Esophagus mucosa (tissue), 1 donor: ENCODE results near the gene SCAPER. TPM values are rescaled to one million over a fixed set of nuclear protein-coding genes. Genes with fewer than 3 reads are reported as not detected.
"Not testable (repeated sequence)": the region's sequence is repeated elsewhere in the genome, so short reads cannot be mapped to it uniquely, and the experiment has no call there.

ENCODE experiments used
- ATAC-seq: fragments of 200-7000 bp; cut with Tn5 transposase; one replicate; pipeline ENCODE4 v1.9.1; 2020
- total RNA-seq: library from RNA; stranded (reverse); gene quantifications from one replicate; pipeline ENCODE4 v1.2.4, GENCODE V29; 2023
- donor health status: DM: yes; HTN: yes; CAD: no.

The SCAPER gene
- total RNA-seq, 1 donor from 2014 or later, result 19.5 TPM

GRCh38 chr15:76483018-76483417 is 422.1 kb downstream of the SCAPER start:
- no peak for ATAC-seq

- no peak for ATAC-seq
These were observed 424.9 kb downstream of the SCAPER start for GRCh38 chr15:76480267-76480666.

DNA sequence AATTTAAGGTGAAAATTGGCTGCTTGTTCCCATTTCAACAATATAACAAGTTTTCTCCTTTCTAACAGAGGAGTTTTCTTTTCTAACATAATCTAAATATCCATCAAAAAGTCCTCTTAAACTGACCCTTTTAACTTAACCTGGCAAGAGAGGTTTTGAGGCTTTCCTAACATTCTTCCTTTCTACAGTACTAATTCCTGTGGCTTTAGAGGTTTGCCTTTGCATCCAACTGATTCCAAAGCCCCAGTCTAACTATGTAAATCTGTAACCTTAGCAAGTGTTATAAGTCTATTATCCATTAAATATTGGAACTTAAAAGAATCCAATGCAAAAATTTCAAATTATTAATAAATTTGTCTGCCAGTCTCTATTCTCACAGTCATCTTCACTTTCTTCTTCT is 434.4 kb downstream of the SCAPER start:
- ATAC-seq, result no peak

DNA sequence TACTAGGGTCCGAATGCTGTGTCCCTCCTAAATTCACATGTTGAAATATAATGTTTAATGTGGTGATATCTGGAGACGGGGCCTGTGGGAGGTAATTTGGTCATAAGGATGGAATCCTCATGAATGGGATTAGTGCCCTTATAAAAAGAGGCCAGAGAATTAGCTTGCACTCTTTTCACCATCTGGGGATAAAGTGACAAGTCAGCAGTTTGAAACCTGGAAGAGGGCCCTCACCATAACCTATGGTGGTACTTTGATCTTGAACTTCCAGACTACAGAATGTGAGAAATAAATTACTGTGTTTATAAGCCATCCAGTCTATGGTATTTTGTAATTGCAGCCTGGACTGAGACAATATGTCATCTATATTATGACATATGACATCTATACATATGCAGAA is 436.4 kb downstream of the SCAPER start:
- no peak for ATAC-seq

- ATAC-seq, result no peak
These were observed 438.0 kb downstream of the SCAPER start for GRCh38 chr15:76467136-76467535.

GRCh38 chr15:76465728-76466127 is 439.4 kb downstream of the SCAPER start:
- no peak for ATAC-seq

DNA sequence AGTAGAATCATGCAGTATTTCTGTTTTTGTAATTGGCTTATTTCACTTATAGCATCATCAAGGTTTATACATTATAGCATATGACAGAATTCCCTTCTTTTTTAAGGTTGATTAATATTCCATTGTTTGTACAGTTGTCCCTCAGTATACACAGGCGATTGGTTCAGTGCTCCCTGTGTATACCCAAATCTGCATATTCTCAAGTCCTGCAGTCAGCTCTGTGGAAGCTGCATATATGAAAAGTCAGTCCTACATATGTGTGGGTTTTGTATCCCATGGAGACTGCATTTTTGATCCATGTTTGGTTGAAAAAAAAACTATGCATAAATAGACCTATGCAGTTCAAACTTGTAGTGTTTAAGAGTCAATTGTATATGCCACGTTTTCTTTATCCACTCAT is 440.9 kb downstream of the SCAPER start:
- no peak for ATAC-seq

DNA sequence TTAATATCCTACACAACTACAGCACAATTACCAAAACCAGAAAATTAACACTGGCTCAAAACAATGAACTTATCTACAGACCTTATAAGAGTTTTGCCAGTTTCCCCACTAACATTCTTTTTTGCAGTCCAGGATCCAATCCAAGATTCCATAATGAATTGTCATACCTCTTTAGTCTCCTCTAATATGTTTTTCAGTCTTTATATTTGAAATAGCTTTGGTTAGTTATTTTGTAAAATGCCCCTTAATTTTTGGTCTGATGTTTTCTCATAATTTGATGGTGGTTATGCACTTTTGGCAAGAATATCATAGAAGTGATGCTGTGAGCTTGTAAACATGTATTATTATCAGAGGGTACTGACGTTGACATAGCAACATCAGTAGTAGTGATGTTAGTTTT is 444.3 kb downstream of the SCAPER start:
- ATAC-seq, result no peak

GRCh38 chr15:76460347-76460746 is 444.8 kb downstream of the SCAPER start:
- ATAC-seq, result no peak

- ATAC-seq, result no peak
These were observed 453.6 kb downstream of the SCAPER start for GRCh38 chr15:76451540-76451939.

- no peak for ATAC-seq
These were observed 455.7 kb downstream of the SCAPER start for GRCh38 chr15:76449455-76449854.

GRCh38 chr15:76448755-76449154 is 456.4 kb downstream of the SCAPER start:
- no peak for ATAC-seq

DNA sequence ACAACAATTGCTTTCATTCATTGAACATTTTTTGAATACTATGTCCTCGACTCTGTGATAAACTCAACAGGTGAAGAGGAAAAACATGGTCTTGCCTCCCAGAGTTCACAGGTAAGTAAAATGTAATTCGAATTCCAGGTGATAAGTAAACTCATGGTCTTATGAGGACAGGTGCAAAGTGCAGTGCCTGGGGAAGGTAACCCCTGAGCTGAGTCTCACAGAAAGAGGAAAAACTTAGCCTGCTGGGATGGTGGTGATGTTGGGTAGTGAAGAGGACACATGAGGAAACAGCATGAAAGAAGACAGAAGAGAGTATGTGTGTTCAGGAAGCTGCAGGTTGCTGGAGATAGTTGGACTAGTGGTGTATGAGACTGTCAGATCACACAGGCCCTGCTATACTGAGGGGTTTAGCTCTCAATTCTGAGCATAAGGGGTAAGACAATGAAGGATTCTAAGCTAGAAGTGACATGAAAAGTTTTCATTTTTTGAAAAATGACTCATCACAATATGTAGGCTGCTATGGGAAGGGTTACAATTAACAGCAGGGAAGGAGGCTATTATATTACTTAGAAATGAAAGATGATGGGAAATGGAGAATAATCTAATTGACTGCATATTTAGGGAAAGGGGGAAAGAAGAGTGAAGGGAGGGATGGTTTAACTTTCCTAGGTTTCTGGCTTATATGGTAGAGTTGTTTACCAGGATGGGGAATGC is 457.3 kb downstream of the SCAPER start:
- no peak for ATAC-seq

GRCh38 chr15:76440441-76440840 is 464.7 kb downstream of the SCAPER start:
- ATAC-seq, result no peak

- no peak for ATAC-seq
These were observed 465.6 kb downstream of the SCAPER start for GRCh38 chr15:76439542-76439941.

DNA sequence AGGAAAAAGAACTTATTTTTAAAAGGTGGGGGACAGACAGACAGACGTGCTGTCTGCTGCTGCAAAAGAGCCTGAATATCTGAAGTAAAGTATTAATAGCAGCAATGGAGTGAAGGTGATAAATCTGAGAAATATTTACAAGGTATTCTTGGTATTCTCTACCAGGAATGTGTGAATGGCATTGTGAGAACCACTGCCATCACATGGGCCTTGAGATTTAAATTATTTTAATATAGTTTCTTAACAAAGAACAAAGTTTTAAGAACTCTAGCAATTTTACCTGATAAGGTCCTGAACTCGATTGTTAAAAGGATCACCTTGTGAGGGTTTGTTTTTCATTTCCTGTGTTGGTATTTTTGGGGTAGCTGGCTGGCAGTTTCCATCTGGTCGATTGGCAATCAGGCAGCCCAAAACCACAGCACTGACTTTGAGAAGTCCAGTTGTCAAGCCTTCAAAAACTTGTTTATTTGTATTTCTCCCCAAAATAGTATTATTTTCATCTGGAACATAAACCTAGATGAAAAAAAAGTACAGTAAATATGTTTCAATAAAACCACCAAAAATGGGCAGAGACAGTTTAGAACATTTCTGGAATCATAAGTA is 471.2 kb downstream of the SCAPER start:
- no peak for ATAC-seq

- not testable (repeated sequence) for ATAC-seq
These were observed 472.1 kb downstream of the SCAPER start for GRCh38 chr15:76433036-76433435.

DNA sequence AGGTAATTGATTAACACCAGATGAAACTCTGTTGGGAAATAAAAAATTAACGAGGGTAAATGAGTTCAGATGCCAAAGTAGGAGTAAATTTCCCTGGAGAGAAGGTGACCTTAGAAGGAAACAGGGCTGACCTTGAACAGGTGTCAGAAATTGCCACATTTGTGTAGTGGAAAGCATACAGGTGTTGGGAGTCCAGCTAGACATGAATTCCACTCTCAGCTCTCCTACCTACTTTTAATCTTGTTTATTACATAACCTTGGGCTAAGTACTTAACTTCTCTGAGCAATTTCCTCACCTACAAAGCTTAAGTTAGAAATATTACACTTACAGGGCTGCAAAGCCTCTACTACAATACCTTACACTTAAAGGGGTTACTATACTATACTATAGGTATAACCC is 472.5 kb downstream of the SCAPER start:
- ATAC-seq, result no peak

DNA sequence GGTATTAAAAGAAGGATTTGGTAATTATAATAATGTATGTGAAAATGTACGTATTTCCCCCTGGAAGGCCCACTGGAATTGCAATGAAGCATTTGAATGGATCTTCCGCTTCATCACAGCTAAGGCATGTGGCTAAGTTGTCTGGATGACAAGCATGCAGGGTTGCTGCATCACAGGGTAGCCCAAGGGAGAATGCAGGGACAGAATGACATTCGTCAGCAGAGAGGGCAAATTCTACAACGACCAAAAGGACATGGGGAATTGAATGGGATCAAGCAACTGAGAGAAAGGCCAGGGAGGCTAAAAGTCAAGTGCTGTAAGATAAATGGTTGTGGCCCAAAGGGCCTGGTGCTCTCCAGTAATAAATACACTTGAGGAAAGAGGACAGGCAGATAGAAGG is 473.2 kb downstream of the SCAPER start:
- ATAC-seq, result no peak

- ATAC-seq, result not testable (repeated sequence)
These were observed 474.4 kb downstream of the SCAPER start for GRCh38 chr15:76430711-76431110.

DNA sequence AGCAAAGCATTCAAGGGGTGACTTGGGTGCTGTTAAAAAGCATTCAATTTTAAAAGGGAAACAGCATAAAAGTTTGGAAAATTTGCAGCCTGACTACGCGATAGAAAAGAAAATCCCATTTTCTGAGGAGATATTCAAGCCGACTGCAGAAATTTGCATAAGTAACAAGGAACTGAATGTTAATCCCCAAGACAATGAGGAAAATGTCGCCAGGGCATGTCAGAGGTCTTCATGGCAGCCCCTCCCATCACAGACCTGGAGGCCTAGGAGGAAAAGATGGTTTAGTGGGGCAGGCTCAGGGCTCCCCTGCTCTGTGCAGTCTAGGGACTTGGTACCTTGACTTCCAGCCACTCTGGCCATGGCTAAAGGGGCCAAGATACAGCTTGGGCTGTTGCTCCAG is 475.5 kb downstream of the SCAPER start:
- no peak for ATAC-seq

DNA sequence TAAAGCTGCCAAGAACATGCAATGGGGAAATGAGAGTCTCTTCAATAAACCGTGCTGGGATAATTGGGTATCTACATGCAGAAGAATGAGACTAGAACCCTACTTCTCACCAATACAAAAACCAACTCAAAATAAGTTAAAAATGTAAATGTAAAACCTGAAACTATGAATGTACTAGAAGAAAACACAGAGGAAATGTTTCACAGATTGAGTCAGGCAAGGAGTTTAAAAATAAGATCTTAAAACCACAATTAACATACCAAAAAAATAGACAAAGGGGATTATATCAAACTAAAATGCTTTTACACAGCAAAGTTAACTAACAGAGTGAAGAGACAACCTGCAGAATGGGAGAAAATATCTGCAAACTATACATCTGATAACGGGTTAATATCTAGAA is 478.2 kb downstream of the SCAPER start:
- no peak for ATAC-seq

DNA sequence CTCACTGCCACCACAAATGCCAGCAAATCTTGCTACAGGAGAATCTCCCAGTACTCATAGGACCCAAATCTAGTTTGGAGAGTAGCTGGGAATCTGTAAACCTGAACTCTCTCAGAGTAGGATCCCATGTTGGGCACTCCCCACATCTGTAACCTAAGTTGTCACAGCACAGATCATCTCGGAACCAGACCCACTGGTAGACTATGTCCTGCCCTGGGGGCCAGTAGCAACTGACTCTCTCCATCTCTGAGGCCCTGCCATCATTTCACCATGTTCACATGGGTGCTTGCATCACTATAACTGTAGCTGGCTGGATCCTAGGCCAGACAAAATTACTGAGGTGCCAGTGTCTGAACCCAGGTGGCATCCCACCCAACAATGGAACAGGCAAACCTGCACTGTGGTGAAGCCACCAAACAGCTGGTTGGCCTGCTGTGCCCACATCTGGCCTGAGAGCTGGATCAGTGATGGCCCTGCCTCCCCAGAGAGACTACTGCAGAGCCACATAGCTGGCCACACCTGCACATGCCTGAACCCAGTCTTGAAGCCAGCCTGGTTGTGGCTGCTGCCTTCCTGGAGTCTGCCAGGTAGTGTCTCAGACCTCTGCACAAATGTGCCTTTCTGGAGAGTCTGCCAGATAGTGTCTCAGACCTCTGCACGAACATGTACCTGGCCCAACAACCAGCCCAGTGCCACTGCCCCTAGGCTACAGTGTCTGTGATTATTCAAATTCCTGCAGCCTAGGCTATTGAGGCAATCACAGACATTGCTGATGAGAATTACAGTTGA is 486.6 kb downstream of the SCAPER start:
- peak; percentile 79 for ATAC-seq

DNA sequence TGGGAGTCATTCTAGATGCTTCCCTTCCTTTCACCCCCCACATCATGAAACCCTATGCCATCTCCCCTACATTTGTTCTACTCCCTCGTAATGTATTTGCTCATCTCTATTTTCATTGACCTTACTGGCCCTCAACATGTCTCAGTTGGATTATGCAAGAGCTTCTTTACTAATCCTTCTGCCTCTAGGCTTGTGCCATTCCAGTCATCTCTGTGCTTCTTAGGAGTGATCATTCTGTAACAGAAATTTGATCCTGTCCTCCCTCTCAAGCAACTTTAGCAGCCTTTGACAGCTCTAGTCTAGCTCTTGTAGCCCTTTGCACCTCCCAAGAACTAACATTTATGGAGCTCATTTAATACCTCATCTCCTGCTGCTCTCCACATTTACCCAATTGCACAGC is 503.9 kb downstream of the SCAPER start:
- no peak for ATAC-seq
